D341Med (cell line): ENCODE data around the gene MROH2B.

Experiments used
- DNase-seq: peaks from one replicate; pipeline ENCODE4 v3.0.0; 2012; ENCODE audit warnings: low spot score

Gene MROH2B

DNA sequence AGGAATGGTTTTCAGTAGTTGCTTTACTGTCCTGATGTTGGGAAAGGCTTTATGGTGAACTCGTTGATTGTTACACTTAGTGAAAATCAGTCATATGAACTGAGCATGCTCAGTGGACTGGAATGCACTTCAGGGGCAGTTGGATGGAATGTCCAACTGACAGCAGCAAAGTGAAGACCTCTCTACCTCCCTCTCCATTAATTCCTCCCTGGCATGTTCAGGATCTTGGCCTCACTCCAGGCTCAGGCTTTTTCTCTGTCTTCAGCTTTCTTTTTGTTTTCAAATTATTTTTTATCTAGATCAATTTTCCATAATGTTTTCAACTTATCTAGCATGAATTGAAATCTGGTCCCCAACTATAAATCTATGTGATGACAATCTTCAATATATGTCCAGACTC is at the start of gene MROH2B:
Gene MROH2B (minus strand): TSS at position 101 of the 400 bp plus-strand sequence. CDS start 490 bp downstream, outside the sequence.
- no peak for DNase-seq

DNA sequence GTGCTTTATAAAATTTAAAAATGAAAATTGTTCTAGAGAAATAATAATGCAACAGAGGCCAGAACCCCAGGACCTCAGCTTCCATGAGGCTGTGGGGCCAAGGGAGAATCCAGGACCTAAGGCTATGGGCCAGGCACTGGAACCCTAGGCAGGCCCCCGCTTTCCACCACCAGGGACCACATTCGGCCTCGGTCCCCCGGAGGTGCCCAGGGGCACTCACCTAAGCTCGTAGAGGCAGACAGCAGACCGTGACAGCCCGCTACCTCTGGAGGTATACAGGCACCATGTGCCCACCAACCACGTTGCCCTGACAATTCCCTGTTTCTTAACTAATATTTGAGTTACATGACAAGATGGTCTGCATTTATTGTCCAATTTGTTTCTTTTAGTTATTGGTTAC is 49.5 kb upstream of the MROH2B start:
- no peak for DNase-seq

DNA sequence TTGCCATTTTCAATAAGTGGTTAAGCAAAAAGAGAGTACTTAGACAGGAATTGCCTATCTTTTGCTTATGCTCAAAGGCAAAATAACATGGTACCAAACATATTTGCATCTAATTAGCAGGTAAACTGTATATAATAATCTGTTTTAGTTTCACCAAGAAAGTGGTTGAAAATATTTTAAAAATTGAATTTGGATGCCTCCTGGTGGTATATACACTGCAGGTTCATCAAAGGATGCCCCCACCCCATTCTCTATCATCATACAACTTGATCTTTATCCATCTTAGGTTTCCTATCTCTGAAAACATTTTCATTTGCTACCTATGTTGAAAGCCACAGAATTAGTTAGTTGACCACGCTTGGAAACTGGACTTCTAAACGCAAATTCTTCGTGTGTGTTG is 47.0 kb upstream of the MROH2B start:
- DNase-seq: no peak

DNA sequence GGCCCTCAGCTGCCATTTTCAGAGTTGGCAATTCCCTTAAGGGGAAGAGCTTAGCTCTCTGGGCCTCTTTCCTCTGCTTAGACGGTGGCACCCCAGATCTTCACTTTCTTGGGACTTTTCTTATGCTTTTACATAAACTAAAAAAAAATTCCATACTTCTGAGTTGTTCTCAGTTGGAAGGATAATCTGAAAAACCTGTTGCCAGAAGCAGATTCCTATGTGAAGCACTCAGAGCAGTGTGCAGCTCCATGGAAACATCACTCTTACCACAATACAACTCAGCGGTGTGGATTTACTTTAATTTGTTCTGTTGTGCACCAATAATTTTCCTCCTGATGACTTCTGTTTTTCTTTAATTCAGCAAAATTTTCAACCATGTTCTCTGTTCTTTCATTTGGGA is 44.1 kb upstream of the MROH2B start:
- no peak for DNase-seq

DNA sequence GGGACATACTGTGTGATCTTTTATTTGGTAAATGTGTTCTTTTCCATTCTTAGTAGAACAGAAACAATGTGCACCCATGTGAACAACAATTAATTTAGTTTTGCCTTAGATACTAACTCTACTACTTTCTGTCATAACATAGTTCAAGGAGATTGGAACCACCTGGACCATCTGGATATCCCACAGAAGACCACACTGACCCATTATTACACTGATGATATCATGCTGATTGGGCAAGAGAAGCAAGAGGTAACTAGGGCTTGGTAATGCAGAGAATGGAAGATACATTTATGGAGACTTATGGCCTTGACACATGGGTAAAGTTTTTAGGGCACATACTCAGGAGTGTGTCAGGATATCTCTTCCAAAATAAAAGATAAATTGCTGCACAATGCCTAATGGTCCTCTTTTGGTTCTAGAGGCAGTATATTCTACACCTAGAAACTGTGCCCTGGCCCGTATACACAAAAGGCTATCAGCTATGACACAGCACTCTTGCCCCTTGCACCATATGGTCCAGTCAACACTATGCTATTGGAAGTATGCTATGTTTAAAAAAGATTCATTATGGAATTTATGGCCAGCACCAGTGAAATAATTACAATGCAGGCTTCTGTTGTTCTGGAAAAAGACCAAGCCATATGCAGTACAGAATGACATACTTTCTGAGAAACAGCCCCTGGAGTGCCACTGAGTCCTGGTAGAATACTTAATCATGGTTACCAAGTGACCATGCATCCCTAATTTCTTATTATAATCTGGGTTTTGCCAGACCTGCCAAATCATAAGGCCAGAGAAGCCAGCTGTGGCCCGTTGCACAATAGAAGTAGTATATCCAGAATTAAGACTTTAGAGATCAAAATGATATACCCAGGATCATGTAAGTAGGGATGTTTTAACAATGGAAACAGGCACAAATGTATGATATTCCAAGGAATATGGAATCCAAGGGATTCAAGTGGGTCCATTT is 41.6 kb upstream of the MROH2B start:
- DNase-seq: no peak

DNA sequence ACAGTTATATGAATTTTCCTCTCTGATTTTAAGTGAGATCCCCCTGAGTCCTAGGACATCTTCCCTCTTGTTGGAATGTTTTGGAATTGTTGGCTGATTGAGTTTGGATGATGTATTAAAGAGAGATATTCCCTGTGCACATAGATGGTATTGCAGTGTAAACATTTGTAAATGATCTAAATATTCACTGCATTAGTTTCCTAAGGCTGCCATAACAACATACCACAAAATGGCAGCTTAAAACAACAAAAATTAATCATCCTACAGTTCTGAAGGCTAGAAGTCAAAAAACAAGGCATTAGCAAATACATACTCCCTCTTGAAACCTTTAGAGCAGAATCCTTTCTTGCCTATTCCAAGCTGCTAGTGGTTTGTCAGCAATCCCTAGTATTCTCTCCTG is 38.0 kb upstream of the MROH2B start:
- DNase-seq: no peak

DNA sequence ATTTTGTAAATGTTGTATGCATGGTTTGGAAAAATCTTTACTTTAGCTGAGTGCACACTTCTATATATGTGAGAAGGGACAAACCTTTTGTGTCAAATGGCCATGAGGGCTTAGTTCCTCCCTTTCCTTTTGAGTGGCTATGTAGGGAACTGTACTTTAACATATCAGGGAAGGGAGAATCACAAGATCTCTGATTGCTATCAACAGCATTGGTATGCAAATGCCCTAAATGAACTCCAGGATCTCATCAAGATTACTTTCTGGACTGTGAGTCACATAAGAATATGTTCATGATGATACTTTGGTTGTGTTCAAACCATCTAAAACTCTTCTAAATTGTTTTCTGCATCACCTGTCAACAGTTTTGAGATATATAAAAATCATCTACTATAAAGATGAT is 31.2 kb upstream of the MROH2B start:
- no peak for DNase-seq

DNA sequence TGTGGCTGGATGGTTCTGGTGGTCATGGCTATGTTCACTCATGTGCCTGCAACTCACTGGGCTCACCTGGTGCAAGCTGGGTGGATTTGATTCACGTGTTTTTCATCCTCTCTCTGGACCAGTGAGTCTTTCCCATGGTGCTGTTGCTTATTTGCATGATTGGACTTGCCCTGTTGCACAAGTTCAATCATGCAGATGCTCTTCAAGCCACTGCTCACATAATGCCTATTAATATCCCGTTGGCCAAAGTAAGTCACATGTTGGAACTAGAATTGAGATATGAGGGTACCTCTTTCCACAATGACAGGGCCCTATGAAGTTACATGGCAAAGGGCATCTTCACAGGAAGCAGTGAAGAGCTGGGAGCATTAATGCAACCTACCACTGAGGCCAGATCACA is 26.5 kb upstream of the MROH2B start:
- DNase-seq: no peak

DNA sequence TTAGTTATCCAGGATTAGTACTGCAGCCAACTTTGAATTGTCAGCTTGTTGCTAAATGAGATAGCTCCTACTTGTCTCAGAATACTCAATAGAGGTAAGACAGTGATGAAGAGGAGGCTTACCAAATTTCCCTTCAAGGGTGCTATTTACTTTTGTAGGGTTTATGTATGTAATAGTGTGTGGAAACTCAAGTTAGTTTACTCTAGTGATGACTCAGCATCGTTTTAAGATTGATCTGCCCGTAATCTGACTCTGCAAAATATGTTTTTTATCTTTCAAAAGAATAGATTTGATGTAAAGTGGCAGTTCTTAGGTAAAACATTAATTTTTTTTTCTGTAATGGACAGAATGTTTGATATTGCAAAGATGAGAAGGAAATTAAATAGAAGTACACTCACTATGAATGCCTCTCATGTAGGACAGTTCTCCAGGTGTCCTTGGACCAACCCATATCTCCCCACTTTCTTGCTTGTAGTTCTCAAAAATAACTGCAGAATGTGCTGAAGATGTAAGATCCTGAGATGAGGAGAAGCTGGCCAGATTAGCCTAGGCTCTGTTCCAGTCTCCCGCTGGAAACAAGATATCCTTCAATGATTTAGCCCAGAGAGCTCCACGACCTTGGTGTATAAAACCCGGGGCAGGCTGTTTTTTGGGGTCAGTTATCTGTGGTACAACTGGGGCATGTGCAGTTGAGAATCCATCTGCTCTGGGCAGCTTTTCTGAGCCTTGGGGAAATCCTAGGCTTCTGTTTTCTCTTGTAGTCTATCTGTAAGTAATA is 24.4 kb upstream of the MROH2B start:
- DNase-seq: no peak

DNA sequence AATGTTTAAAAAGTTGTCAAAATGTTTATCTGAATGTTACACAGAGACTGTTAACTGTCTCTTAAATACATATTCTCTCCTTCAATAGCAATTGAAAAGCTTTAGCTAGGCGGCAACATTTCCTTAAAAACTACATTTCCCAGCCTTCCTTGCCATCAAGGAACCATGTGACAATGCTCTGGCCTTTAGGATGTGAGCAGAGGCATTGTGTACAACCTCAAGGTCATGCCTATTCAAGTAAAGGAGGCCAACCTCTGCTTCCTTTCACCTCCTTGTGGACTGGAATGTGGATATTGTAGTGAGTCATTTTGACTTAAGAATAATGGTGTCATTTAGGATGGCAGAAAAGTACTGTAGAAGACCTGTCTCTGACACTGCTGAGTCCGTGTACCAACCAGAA is 23.7 kb upstream of the MROH2B start:
- no peak for DNase-seq

DNA sequence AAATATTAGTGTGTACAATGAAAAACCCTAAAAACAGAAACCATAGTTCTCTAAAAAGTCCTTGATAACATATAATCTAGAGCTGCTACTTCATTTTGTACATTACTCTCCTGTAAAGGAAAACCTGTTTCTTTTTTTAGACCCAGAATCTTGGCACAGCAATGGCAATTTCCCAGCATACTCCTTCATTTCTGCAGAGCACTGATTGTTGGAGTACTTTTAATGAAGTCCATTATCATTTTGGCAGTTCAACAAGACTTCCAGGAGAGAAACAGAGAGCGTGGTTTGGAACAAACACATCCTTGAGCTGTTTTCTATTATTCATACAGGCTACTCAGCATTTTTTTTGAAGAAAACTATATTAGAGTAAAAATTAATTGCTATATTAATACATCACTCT is 22.7 kb upstream of the MROH2B start:
- no peak for DNase-seq

DNA sequence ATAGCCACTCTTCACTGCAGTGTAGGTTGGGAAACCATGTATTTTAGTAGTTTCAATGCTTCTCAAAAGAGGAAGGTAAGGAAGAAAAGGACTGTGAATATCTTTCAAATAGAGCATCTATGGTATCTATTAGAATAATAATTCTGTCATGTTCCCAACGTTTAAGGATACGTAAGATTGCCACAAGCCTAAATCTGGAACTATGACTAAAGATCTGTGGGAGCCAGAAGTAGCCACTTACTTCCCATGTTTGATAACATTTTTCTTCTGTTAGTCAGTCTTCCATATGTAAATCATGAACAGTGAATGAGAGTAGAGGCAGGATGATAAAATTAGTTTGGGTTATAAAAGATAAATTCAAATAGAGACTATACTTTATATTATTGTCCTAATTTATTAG is 16.3 kb upstream of the MROH2B start:
- DNase-seq: no peak

DNA sequence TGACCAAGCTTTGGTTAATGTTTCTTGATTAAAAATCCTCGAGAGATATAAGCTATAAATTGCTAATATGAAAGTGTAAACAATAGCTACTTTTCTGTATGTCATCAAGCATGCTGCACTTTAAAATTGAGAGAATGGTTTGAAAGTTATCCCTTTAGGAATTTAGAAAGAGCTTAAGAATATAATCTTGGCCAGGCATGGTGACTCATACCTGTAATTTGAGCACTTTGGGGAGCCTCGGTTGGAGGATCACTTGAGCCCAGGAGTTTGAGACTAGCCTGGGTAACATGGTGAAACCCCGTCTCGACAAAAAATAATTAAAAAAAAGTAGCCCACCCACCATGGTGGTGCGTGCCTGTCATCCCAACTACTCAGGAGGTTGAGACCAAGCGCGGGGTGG is 12.2 kb upstream of the MROH2B start:
- DNase-seq: no peak

DNA sequence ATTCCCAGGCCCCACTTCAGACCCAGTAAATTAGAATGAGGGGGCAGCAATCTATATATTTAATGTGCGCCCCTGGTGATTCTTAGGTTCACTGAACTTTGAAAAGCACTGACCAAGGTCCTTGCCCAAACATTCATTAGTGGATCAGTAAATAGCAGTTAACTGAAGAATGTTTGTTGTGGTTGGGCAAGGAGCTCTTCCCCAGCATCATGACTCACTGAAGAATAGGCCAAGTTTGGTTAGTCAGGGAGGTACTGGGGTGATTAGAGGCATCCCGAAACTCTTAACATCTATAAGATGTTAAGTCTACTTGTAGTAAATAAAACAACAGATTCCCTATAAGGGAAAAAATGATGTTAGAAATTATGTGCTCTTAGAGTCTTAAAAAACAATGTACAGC is 833 bp upstream of the MROH2B start:
- no peak for DNase-seq

DNA sequence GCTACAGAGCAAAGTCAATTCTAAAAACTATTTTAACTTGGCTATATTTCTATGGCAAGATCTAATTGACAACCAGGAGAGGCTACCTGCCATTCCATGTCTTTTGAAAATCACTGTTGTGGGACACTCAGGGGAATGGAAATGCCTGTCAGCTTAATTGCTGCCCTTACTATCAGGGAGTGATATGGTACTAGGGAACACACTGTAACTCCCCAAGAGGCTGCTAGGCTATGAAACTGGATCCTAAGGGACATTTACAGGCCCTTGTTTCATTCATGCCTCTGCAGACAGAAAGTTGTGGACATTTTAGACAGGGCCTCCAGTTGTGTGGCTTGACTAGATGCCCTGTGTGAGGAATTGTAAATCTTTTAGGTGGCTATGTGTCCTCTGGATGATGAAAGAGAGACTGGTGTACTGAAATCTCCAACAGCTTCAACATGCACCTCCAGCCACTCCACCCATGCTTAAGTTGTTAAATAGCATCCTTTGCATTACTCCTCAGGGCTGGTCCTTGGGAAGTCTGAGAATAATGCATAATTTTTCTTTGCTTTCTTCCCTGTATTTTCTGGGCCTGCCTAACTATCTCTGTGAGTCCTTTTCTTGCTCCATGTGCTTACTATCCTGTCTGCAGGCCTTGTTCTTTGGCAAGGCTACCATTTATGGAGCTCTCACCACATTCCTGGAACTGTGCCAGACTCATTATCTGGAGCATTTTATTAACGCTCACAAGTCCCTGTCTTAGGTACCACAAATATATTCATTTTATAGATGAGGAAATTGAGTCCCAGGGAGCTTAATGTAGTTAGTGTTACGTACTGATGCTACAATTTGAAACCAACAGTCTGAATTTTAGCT is 3.2 kb downstream of the MROH2B start:
- DNase-seq: no peak

DNA sequence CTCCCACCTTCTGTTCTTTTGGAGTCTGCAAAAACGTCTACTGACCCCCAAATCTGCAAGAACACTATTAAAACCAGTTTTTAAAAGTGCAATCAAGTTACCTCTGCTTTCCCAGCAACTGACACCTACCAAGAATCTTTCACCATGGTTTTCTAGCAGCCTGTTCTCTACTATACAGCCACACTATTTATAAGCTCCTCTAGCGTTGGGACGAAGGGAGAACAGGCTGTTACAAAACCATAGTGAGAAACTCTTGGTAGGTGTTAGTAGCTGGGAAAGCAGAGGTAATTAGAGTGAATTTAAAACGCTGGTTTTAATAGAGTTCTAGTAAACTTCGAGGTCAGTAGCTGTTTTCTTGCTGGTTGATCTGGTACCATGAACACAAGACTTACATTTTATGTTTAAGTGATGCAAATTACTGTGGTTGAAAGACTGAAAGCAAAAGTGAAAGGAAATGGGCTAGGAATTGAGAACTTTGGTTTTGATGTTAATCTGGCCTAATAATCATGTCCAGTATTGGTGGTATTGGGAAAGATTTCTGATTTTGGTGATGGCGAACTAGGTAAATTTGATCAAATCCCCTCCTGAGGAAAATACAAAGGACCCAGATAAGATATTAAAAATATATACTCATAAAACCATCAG is 5.3 kb downstream of the MROH2B start:
- no peak for DNase-seq

DNA sequence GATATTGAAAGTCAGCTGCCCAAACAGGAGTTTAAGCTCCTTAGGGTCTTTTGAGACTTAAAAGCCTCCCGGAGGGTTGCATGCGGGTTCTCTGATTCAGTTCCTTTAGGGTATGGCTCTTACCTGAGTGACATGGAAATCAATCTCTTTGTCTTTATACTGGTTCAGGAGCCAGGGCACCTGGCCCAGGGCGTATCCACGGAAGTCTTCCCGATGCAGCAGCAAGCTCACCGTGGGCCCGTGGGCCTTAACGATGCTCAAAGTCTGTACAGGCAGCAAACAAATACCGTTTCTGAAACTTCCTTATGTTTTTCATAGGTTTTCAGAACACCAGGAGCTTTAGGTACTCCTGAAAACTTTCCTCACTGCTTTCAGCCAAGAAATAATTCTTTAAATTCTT is 13.2 kb downstream of the MROH2B start:
- DNase-seq: no peak

DNA sequence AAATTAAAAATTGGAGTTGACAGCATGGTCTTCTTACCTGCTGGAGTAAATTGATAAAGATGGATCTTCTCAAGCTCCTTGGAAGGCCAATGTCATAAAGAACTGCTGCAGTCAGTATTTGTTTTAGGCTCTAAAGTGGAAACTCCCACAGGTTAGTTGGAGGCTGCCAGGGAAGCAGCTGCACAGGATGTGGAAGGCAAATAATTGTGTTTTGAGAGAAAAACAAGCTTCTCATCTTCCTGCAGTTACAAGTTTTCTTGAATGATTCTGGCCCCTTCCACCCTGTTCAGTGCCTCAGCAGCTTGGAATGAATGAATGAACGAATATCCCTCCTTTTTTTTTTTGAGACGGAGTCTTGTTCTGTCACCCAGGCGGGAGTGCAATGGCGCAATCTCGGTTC is 13.9 kb downstream of the MROH2B start:
- DNase-seq: no peak

DNA sequence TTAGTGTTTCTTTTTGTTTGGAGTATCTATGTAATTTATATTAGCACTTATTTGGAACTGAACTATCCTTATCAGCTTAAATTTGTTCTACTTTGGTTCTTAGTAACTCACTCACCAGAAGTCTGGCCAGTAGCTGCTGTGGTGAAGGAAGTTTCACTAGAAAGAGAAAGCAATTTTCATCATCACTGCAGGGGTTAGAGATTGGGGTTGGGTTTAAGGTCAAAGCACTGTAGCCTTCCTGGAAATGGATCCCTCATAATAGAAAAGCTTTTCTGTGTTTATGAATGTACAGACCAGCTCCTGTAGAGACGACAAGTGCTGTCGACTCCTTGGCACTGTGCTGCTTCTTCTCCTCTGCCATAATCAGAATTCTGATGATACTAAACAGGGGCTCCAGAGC is 22.2 kb downstream of the MROH2B start:
- no peak for DNase-seq

DNA sequence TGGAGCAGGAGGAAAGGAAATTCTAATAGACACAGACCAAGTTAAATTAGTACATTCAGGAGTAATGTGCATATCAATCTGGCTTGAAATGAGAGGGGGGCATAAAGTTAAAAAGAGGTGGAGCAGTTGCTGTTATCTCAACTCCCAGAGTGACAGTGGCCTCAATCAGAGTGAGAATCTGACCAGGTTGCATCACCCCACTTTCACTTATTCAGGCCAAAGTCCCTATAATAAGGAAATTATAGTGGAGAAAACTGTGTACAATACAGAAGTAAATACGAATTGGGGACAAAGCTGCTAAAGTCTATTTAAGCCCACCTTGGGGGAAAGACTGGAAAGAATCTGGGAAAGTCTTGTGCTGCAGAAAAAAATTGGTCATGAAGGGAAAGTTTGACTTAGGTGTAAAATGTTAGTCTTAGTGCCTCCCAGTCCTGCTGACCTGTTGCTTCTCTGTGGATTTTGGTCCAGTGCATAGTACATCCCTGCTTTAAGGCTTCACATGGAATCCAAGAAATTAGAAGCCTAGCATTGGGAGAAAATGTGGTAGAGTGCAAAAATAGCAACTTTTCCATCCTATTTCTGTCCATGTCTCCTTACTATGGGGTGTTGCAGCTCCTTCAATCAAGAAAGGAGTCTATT is 27.9 kb downstream of the MROH2B start:
- no peak for DNase-seq

DNA sequence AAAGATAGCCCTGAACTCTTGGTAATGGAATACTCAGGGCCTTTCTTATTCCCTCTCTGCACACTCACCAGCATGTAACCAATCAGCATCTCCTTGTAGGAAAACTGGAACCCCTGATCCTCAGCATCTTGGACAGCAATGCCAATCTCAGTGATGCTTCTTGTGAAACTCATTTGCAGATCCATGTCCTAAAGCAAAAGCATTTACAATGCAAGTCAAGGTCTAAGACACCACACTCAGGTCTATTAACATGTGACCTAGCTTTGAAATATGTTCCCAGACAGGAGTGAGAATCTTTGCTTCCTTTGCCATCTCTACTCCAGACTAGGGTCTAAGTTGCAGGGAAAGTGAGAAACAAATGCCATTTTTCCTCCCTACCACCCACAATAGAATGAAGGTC is 38.2 kb downstream of the MROH2B start:
- no peak for DNase-seq
